HG02610 (cell line): Measurements from ENCODE around the gene WDR74.
A peak's percentile ranks its signal among the peaks of the same experiment; 100 is the strongest.
"Not testable (repeated sequence)": the region's sequence is repeated elsewhere in the genome, so short reads cannot be mapped to it uniquely, and the experiment has no call there.

ENCODE experiments used
- ATAC-seq: cut with Tn5 transposase; IDR thresholded peaks from one replicate; pipeline ENCODE4 v1.9.1; 2021; ENCODE audit warnings: mild to moderate bottlenecking, moderate library complexity; ENCODE audit not compliant: unreplicated experiment

Gene WDR74

DNA sequence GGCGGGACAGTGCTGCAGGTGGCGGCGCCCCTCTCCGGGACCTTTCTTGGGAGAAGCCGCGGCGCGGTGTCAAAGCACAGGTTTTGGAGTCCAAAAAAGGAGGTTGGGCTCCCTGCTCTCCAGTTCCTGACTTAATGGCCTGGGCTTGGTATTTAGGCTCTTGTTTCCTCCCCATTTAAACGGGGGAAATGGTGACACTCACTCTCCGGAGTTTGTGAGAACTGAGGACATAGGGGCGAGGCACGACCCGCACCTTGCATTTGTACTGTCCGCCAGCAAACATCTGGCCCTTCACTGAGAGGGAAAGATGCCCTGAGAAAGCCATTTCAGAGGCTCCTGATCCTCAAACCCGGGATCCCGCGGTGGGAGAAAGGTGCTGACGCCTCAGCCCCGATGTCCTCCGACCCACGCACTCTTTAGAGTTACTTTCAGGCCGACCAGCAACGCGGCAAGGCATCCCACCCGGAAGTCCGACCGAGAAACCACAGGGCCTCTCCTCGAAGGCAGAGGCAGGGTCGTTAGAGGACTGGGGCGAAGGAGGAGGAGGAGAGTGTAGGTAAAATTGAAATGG, 2.9 kb upstream of the WDR74 start:
- ATAC-seq, result no peak

DNA sequence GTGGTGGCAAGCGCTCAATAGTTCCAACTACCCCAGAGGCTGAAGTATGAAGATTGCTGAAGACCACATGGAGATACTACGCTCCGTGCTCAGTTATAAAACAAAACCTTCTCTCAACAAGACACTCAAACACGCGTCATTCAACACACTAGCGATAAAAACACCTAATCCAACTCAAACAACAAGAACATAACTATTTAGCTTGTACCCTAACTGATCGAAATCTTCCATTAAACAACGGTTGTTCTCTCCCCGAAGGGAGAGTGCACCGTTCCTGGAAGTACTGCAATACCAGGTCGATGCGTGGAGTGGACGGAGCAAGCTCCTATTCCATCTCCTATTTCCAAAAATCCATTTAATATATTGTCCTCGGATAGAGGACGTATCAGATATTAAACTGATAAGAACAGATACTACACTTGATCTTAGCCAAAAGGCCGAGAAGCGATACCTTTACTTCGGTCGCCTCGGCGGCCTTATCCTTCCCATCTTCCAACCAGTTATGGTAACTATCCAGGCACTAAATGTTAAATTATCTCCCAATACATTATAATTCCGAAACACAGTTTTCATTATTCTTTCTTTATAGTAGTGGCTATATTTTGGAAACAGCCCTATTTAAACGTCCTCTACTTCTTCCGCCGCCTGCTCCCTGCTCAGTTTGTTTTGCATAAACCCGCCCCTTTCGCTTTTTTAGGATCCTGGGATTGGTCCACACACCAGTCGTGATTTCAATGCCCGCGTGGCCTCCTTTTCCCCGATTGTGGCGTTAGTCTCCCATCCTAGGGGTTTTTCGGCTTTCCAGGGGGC, 2.2 kb upstream of the WDR74 start:
- peak; percentile 67 for ATAC-seq

GRCh38 chr11:62840721-62841360, 1.5 kb upstream of the WDR74 start:
- ATAC-seq, result peak; percentile 10

- no peak for ATAC-seq
These were observed 4.1 kb downstream of the WDR74 start for GRCh38 chr11:62835336-62835735.

- peak; percentile 1 for ATAC-seq
These were observed 6.8 kb downstream of the WDR74 start, which contains the start of gene TEX54 for GRCh38 chr11:62832336-62833234. Gene TEX54 (minus strand): TSS chr11:62832841.

DNA sequence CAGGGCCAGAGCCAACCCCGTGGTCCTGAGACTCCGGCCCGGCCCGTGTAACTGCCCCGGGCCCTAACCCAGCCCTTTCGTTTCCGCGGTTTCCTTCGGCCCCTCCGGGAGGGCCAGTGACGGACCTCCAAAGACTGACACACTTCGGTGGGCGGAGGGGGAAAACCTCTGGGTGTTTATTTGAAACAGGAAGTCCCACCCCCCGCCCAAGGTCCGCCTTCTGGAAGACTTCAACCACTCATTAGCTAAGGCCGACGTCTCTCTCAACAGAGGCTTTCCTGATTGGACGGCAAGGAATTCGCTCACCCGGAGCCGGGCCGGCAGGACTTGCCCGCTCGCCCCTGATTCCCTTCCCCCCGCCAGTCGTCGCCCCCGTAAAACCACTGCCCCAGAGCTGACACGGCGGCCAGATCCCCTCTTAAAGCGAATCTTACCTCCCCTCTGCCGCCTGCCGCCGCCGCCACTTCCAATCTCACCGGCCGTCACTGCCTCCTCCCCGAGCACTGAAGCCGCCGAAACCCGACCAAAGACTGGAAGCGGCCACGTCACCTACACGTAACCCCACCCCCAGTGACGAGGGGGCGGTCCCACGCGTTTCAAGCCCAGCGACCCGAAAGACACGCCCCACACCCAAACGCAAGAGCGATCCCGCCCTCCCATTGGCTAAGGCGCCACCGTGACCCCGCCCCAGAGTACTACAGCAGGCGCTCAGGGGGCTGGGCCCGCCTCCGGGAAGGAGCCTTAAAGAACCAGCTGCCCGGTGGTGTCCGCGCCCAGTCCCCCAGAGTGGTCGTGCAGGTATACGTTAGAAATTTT, 7.7 kb downstream of the WDR74 start, which contains the start of gene STX5:
TSS of gene STX5 (minus strand) at position 532 of the 816 bp plus-strand sequence. CDS start 808 bp downstream, outside the sequence.
- peak; percentile 83 for ATAC-seq

GRCh38 chr11:62830904-62831519, 8.4 kb downstream of the WDR74 start:
- ATAC-seq, result no peak

DNA sequence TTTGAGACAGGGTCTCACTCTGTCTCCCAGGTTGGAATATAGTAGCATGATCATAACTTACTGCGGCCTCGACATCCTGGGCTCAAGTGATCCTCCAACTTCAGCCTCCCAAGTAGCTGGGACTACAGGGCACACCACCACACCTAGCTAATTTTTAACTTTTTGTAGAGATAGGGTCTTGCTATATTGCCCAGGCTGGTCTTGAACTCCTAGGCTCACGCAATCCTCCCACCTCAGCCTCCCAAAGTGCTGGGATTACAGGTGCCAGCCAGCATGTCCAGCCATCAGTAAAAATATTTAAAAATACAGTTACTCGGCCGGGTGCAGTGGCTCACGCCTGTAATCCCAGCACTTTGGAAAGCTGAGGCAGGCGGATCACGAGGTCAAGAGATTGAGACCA, 11.3 kb downstream of the WDR74 start:
- not testable (repeated sequence) for ATAC-seq

GRCh38 chr11:62823677-62824076, 15.7 kb downstream of the WDR74 start:
- no peak for ATAC-seq

DNA sequence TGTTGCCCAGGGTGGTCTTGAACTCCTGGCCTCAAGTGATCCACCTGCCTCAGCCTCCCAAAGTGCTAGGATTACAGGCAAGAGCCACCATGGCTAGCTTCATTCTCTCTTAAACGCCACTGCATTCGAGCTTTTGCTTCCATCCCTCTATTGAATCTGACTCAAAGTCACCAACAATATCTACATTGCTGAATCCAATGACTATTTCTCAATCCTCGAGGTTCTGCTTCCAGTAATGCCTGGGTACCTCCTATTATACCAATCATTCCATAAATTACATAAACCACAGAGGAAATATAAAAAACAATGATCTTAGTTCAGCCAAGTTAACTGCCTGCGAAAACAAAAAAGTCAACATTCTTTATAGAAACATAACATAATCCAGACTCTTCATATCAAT, 22.3 kb downstream of the WDR74 start:
- no peak for ATAC-seq

GRCh38 chr11:62816557-62816956, 22.8 kb downstream of the WDR74 start:
- ATAC-seq, result no peak

GRCh38 chr11:62811659-62812058, 27.7 kb downstream of the WDR74 start:
- no peak for ATAC-seq

DNA sequence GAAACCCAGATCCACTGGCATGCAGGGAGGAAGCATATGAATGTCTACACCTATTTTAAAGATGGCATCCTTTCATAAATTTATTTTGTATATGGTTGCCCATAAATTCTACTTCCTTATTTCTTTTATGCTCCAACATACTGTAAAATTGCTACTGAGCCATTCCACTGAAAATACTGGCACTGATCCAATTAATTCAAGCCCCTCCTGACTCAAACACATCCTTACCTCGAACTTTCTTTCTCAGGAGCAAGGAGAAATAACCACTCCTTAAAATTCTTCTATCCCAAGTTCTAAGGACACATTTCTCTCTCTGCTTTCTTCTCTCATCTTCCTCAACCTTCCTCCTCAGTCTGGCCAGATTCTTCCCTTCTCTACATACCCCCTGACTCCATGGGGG, 28.6 kb downstream of the WDR74 start:
- no peak for ATAC-seq

DNA sequence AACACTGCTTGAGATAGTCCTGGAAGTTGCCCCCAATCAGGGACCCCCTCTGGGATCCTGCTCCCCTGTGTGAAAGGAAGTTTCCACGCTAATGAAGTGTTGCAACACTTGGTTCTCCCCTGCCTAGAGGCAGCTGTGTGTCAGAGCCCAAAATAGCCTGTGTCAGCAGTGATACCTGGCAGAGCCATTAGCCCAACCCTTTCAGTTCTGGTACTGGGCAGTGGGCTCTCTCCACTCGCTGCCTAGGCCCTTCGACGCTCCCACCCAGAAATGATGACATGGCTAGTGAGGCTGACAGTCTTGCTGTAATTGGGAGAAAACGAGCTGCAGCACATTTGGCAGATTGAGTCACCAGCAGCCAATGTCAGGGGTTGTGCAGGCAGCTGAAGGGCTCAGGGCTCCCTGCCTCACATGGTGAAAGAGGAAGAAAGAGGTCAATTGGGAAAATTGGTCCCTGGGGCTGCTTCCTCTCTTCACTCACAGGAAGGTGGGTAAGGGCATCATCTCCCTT, 32.7 kb downstream of the WDR74 start:
- no peak for ATAC-seq

DNA sequence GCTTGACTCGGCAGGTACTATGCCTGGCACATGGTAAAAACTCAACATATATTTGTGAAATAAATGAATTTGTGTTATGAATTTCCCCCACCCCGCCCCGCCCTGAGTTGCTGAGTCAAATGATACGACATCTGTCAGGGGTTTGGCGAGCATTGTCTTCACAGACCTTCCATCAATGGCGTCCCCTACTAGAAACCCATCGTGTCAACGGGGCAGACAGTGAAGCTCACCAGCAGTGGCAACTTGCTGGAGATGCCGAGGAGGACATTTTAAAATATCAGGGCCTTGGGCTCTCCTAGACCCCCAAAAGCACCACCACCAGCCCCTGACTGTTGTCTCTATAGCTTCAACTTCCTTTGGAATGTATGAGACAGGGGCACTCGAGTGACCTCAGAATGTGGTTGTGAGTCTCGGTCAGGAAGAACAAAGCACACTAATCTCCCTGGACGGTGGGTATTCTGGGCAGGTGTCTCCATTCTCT, 33.4 kb downstream of the WDR74 start:
- no peak for ATAC-seq

GRCh38 chr11:62805076-62805892, 34.1 kb downstream of the WDR74 start, which contains the start of gene NXF1:
Gene NXF1 (minus strand): TSS chr11:62805440. CDS start chr11:62805356, 84 bp downstream.
- ATAC-seq, result peak; percentile 81

DNA sequence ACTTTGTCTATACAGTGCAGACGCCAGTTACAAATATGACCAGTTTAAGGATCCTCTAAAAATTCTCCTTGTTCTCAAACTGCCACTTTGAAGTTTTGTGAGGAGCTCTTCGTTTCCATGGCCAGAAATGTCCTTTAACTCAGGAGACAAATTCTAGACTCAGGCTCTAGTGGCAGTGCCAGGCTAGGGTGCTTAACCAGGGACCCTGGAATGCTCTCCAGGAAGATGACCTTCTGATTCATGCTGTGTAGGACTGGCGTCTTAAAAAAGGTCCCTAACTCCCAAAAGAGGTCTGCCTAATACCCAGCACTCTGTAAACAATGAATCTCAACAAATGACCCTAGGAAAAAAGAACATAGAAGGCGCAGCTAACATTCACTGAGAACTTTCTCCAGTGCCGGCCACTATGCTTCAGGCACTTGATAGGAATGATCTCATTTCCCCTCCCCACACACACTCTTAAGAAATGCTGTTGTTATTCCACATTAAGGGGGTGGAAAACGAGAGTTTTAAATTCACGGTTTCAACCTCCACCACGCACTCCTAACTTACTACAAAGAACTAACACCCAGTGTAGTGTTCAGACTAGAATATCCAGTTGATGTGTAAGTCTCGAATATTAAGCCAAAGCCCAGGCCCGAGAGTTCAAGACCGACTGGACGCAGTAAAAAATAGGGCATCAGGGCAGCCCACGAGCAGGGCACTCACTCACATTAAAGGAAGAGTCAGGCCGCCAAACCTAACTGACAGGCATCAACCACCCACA, 34.9 kb downstream of the WDR74 start:
- no peak for ATAC-seq
